Stimulated activated CD4-positive, alpha-beta T cell treated with anti-CD3 and anti-CD28 coated beads, Interleukin-1b, Interleukin-23, amount 100 ng/mL, for 24 hours (primary cell): ENCODE results near the gene PPARA.

Experiments
- DNase-seq, 4 experiments: peaks; one replicate each; pipeline ENCODE4 v3.0.0-alpha.2; 2020; ENCODE audit warnings: low read depth in 4 of 4, low spot score in 1 of 4

PPARA gene

DNA sequence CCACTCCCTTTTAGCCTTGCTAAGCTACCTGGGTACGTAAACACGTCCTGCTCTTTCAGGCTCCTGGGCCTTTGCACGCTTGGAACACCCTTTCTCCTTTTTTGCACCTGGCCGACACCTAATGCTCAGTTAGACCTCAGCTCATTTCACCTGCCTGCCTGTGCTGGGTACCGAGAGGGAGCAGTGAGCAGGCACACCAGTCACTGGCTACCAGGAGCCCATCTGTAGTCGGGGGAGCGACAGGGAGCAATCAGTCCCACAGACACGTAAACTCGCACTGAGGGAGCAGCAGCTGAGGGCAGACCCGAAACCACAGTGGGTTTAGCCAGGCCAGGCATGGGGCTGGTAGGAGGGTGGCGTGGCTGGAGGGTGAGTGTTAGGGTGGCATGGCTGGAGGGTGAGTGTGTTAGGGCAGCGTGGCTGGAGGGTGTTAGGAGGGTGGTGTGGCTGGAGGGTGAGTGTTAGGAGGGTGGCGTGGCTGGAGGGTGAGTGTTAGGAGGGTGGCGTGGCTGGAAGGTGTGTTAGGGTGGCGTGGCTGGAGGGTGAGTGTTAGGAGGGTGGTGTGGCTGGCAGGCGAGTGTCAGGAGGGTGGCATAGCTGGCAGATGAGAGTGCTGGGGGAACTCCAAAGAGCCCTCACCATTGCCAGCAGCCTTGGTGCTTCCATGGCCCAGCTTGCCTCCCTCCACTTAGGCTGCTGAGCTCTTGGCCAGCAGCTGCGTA lies 140.0 kb downstream of the PPARA start:
- no peak for DNase-seq

DNA sequence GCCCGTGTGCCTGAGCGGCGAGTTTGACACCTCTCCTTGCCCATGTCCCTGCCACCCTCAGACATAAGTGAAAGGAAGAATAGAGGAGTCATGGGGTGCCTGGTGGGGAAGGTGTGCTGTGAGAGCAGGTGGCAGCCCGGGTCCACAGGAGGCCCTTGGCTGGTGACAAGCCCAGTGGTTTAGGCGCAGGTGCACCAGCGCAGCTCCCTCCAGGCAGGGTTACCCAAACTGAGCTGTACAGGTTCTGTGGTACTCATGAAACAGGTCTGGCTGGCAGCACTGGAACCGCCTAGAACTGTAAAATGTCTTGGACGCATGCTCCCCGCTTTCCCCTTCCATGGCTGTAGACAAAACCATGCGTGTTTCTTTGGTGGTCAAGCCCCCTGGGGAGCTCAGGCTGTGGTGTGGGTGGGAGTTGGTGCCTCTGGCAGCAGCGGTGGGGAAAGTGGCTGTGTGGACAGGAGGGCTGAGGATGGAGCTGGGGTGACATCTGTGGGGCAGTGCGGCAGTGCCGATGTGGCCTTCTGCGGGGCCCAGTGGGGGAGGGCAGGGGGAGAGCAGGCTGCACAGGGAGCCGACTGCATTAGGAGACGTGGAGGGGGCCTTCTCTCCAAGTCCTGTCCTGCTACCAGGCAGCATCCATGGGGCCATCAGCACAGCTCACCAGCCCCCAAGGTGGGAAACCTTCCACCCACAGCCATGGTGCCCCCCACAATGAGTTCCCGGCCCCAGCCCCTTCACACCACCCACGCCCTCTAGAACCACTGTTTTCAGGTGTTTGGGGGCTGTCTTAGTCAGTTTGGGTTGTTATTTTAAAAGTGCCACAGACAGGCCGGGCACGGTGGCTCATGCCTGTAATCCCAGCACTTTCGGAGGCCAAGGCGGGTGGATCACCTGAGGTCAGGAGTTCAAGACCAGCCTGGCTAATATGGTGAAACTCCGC lies 140.8 kb downstream of the PPARA start:
- DNase-seq: no peak

- DNase-seq: no peak
These were observed 141.8 kb downstream of the PPARA start for GRCh38 chr22:46292173-46292572.

DNA sequence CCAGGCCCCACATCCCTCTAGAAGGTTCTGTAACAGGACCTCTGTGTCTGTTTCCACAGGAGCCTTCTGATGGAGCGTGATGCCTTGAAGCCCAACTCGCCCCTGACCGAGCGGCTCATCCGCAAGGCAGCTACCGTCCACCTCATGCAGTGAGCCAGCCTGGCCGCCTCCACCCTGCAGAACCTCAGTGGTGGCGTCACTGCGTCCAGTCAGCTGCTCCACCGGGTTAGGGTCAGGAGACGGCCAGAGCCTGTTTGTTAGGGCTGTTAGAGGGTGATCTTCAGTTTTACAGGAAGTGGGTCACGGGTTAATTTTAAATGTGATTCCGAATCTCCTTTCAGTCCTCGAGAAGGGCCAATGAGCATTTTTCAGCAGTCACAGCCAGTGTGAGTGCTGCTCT lies 142.4 kb downstream of the PPARA start:
- no peak for DNase-seq
